Neural progenitor cell (in vitro differentiated cells): ENCODE data around the gene DDN. TPM values are rescaled to one million over a fixed set of nuclear protein-coding genes. Genes with fewer than 3 reads are reported as not detected.
A peak's percentile ranks its signal among the peaks of the same experiment; 100 is the strongest.

Experiments
- DNase-seq: peaks from one replicate; pipeline ENCODE4 v3.0.0-alpha.2; 2016; ENCODE audit warnings: low spot score
- H2AFZ ChIP-seq: fragments of 200-600 bp; sonication (generic); replicated peaks from 2 replicates; pipeline ENCODE4 v1.6.1; 2016; ENCODE audit warnings: antibody characterized with exemption
- H3F3A ChIP-seq: fragments of 200-600 bp; sonication (generic); 2 replicates; pipeline ENCODE4 v1.6.1; 2016; ENCODE audit warnings: antibody characterized with exemption, low read depth
- H3K27ac ChIP-seq: fragments of 200-600 bp; sonication (generic); 2 replicates; pipeline ENCODE4 v1.5.1; 2016; ENCODE audit warnings: mild to moderate bottlenecking
- H3K27me3 ChIP-seq: fragments of 200-600 bp; sonication (generic); 2 replicates; pipeline ENCODE4 v1.6.1; 2016; ENCODE audit warnings: mild to moderate bottlenecking, moderate library complexity
- H3K36me3 ChIP-seq: fragments of 200-600 bp; sonication (generic); 2 replicates; pipeline ENCODE4 v1.5.1; 2016
- H3K4me1 ChIP-seq: fragments of 200-600 bp; sonication (generic); 2 replicates; pipeline ENCODE4 v1.6.1; 2016; ENCODE audit warnings: mixed run types
- H3K4me2 ChIP-seq: fragments of 200-600 bp; sonication (generic); 2 replicates; pipeline ENCODE4 v1.6.1; 2016
- H3K4me3 ChIP-seq: fragments of 200-600 bp; sonication (generic); 2 replicates; pipeline ENCODE4 v1.5.1; 2016
- H3K79me2 ChIP-seq: fragments of 200-600 bp; sonication (generic); 2 replicates; pipeline ENCODE4 v1.6.1; 2016; ENCODE audit warnings: low read depth
- H3K9ac ChIP-seq: fragments of 200-600 bp; sonication (generic); 2 replicates; pipeline ENCODE4 v1.6.1; 2016
- H3K9me3 ChIP-seq: fragments of 200-600 bp; sonication (generic); 2 replicates; pipeline ENCODE4 v1.5.1; 2016; ENCODE audit warnings: low read depth
- H4K20me1 ChIP-seq: fragments of 200-600 bp; sonication (generic); 2 replicates; pipeline ENCODE4 v1.6.1; 2016; ENCODE audit warnings: low read depth
- H3K27ac Mint-ChIP-seq: 3 replicates; pipeline ENCODE4 v1.8.0; 2021; ENCODE audit warnings: mixed read lengths
- H3K27me3 Mint-ChIP-seq: 2 replicates; pipeline ENCODE4 v1.8.0; 2022; ENCODE audit warnings: low read depth, mild to moderate bottlenecking, inconsistent platforms, moderate library complexity, mixed read lengths; ENCODE audit not compliant: insufficient read depth
- H3K36me3 Mint-ChIP-seq: 3 replicates; pipeline ENCODE4 v1.8.0; 2021; ENCODE audit warnings: mixed read lengths
- H3K4me1 Mint-ChIP-seq: 3 replicates; pipeline ENCODE4 v1.8.0; 2021; ENCODE audit warnings: mixed read lengths
- H3K4me3 Mint-ChIP-seq: 3 replicates; pipeline ENCODE4 v1.8.0; 2021; ENCODE audit warnings: mild to moderate bottlenecking, moderate library complexity, mixed read lengths
- H3K9me3 Mint-ChIP-seq: 3 replicates; pipeline ENCODE4 v1.8.0; 2020; ENCODE audit warnings: mixed read lengths
- EZH2 ChIP-seq: fragments of 200-600 bp; sonication (generic); IDR thresholded peaks from 2 replicates; pipeline ENCODE4 v1.6.1; 2017; ENCODE audit warnings: antibody characterized with exemption, mild to moderate bottlenecking, moderate library complexity
- EZH2phosphoT487 ChIP-seq: fragments of 200-600 bp; sonication (generic); IDR thresholded peaks from 2 replicates; pipeline ENCODE4 v1.6.1; 2017; ENCODE audit warnings: antibody characterized with exemption
- total RNA-seq: library from RNA; depleted of rRNA; stranded (reverse); fragments of >200 nt; gene quantifications from 2 replicates; pipeline ENCODE4 v1.2.3, GENCODE V29; 2015; ENCODE audit warnings: low replicate concordance
- TF ChIP-seq, protein P1 (sequence below): fragments of 200-600 bp; sonication (generic); IDR thresholded peaks from 2 replicates; pipeline ENCODE4 v1.5.1; 2017; ENCODE audit warnings: antibody characterized with exemption, mild to moderate bottlenecking

Gene DDN
- total RNA-seq, 1 donor from 2014 or later, result not detected

DNA sequence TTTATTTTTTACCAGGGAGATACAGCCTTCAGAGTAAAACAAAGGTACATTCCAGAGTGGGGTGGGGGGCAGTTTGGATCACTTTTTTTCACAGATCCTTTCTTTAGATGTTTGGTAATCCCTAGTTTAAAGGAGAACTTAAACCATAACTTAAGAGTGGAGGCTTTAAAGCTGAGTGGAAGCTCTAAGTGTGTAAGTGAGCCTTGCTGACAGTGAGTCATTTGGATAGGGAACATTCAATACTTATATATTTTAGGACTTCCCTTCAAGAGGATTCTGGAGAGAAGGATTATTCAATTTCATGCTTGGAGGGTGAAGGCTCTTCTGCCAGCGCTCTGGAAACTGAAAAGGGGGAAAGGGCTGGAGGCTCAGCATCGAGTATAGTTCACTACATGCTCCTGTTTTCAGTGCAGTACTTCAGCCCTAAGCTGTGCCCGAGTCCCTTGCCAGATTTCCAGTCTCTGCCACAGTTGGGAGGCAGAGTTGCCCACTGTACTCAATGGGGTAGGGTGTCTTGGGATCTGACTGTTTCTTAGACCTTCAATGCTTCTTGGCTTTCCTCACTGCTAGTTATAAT lies 11.0 kb upstream of the DDN start:
- H3K27ac Mint-ChIP-seq, result no peak overlapping the region

DNA sequence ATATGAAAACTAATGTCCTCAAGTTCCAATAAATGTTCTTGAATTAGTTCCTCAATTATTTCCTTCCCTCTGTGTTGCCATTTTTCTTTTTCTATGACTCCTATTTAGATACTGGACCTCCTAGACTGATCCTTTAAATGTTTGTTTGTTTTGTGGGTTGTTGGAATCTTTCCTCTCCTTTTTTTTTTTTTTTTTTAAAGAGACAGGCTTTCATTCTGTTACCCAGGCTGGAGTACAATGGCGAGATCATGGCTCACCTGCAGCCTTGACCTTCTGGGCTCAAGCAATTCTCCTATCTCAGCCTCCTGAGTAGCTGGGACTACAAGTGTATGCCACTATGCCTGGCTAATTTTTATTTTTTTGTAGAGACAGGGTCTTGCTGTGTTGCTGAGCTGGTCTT lies 9.8 kb upstream of the DDN start:
- Histone ChIP-seq H3K9ac (no peak overlapping the region), H2AFZ (no peak overlapping the region), H3K36me3 (no peaks in the 10 kb centered on the region), H3F3A (no peaks in the 10 kb centered on the region), H3K4me2 (no peak overlapping the region), H3K4me1 (no peaks in the 10 kb centered on the region), H3K79me2 (no peaks in the 10 kb centered on the region), H4K20me1 (no peaks in the 10 kb centered on the region), H3K9me3 (no peaks in the 10 kb centered on the region), H3K4me3 (no peak overlapping the region), H3K27me3 (no peaks in the 10 kb centered on the region), H3K27ac (no peak overlapping the region)
- TF ChIP-seq, protein P1, sequence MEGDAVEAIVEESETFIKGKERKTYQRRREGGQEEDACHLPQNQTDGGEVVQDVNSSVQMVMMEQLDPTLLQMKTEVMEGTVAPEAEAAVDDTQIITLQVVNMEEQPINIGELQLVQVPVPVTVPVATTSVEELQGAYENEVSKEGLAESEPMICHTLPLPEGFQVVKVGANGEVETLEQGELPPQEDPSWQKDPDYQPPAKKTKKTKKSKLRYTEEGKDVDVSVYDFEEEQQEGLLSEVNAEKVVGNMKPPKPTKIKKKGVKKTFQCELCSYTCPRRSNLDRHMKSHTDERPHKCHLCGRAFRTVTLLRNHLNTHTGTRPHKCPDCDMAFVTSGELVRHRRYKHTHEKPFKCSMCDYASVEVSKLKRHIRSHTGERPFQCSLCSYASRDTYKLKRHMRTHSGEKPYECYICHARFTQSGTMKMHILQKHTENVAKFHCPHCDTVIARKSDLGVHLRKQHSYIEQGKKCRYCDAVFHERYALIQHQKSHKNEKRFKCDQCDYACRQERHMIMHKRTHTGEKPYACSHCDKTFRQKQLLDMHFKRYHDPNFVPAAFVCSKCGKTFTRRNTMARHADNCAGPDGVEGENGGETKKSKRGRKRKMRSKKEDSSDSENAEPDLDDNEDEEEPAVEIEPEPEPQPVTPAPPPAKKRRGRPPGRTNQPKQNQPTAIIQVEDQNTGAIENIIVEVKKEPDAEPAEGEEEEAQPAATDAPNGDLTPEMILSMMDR, result no peak
- TF ChIP-seq EZH2, result no peak
- TF ChIP-seq EZH2phosphoT487, result no peak
- Mint-ChIP-seq H3K4me1 (no peaks in the 10 kb centered on the region), H3K27me3 (peaks cover 3% of the 10 kb centered on the region), H3K4me3 (no peak overlapping the region), H3K27ac (no peak overlapping the region), H3K36me3 (peaks cover 14% of the 10 kb centered on the region), H3K9me3 (no peaks in the 10 kb centered on the region)
- DNase-seq, result no peak

More for the DNA sequence above, 11.0 kb upstream of the DDN start:
- Histone ChIP-seq H3K9ac (no peak overlapping the region), H3K36me3 (no peaks in the 10 kb centered on the region), H3K4me3 (no peak overlapping the region), H3K4me2 (no peak overlapping the region), H2AFZ (no peak overlapping the region), H3F3A (no peaks in the 10 kb centered on the region), H3K4me1 (no peaks in the 10 kb centered on the region), H4K20me1 (peaks cover 4% of the 10 kb centered on the region), H3K27me3 (no peaks in the 10 kb centered on the region), H3K9me3 (no peaks in the 10 kb centered on the region), H3K27ac (no peak overlapping the region), H3K79me2 (no peaks in the 10 kb centered on the region)
- Mint-ChIP-seq H3K4me3 (no peak overlapping the region), H3K9me3 (no peaks in the 10 kb centered on the region), H3K36me3 (peaks cover 6% of the 10 kb centered on the region), H3K27me3 (peaks cover 3% of the 10 kb centered on the region), H3K4me1 (no peaks in the 10 kb centered on the region)
- no peak for DNase-seq
- TF ChIP-seq, protein P1, result no peak
- TF ChIP-seq EZH2 (no peak), EZH2phosphoT487 (no peak)

DNA sequence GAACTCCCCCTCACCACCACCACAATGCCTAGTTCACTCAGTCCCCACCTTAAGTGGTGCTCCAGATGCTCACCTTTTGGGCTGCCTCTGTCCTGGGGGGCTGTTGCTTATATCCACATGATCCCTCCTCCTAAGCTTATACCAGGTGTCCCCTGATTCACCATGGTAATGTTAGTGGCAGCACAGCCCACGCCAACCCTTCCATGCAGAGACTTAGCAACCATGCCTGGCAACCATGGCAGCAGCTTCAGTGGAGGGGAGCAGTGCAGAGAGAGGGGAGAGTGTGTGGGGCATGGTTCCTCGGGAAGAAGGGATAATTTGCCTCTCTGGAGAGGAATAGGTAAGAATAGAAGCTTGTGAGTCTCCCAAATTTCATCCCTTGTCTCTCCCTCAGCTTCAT lies 1.2 kb upstream of the DDN start:
- no peaks in the 10 kb centered on the region for H3K9me3 Mint-ChIP-seq
- Histone ChIP-seq H4K20me1 (peaks cover 20% of the 10 kb centered on the region), H3K4me3 (no peak overlapping the region), H3K36me3 (no peaks in the 10 kb centered on the region), H3K4me1 (peaks cover 28% of the 10 kb centered on the region), H3K79me2 (no peaks in the 10 kb centered on the region), H3K4me2 (peak overlapping the region; percentile 81), H3K27ac (no peak overlapping the region), H3K27me3 (peaks cover 63% of the 10 kb centered on the region), H3F3A (peaks cover 34% of the 10 kb centered on the region), H2AFZ (no peak overlapping the region), H3K9me3 (no peaks in the 10 kb centered on the region), H3K9ac (no peak overlapping the region)
- H3K27me3 Mint-ChIP-seq, result peaks cover 48% of the 10 kb centered on the region
- H3K27ac Mint-ChIP-seq, result no peak overlapping the region
- H3K36me3 Mint-ChIP-seq, result peaks cover 22% of the 10 kb centered on the region
- TF ChIP-seq EZH2phosphoT487 (no peak), EZH2 (no peak)
- TF ChIP-seq, protein P1, result no peak
- DNase-seq, result no peak
- peak overlapping the region; percentile 82 for H3K4me3 Mint-ChIP-seq
- H3K4me1 Mint-ChIP-seq, result peaks cover 37% of the 10 kb centered on the region
